HUES48 (cell line): Measurements from ENCODE around the gene A2M.

Experiments
- H3K27ac ChIP-seq: one replicate; pipeline ENCODE4 v1.7.0; 2013; ENCODE audit warnings: low read depth, low read length, inconsistent platforms
- H3K27me3 ChIP-seq: 2 replicates; pipeline ENCODE4 v1.6.1; 2013; ENCODE audit warnings: mild to moderate bottlenecking, low read length; ENCODE audit not compliant: control insufficient read depth, insufficient read depth
- H3K36me3 ChIP-seq: 2 replicates; pipeline ENCODE4 v1.6.1; 2013; ENCODE audit warnings: low read length; ENCODE audit not compliant: control insufficient read depth, insufficient read depth
- H3K4me1 ChIP-seq: 2 replicates; pipeline ENCODE4 v1.6.1; 2013; ENCODE audit warnings: mild to moderate bottlenecking, low read length; ENCODE audit not compliant: control insufficient read depth, insufficient read depth
- H3K4me3 ChIP-seq: 2 replicates; pipeline ENCODE4 v1.5.1; 2013; ENCODE audit warnings: mild to moderate bottlenecking, low read depth, low read length
- H3K9ac ChIP-seq: 2 replicates; pipeline ENCODE4 v1.6.1; 2013; ENCODE audit warnings: mild to moderate bottlenecking, low read depth, low read length, moderate library complexity
- H3K9me3 ChIP-seq: 2 replicates; pipeline ENCODE4 v1.6.1; 2013; ENCODE audit warnings: low read length; ENCODE audit not compliant: control insufficient read depth, insufficient read depth

The A2M gene

DNA sequence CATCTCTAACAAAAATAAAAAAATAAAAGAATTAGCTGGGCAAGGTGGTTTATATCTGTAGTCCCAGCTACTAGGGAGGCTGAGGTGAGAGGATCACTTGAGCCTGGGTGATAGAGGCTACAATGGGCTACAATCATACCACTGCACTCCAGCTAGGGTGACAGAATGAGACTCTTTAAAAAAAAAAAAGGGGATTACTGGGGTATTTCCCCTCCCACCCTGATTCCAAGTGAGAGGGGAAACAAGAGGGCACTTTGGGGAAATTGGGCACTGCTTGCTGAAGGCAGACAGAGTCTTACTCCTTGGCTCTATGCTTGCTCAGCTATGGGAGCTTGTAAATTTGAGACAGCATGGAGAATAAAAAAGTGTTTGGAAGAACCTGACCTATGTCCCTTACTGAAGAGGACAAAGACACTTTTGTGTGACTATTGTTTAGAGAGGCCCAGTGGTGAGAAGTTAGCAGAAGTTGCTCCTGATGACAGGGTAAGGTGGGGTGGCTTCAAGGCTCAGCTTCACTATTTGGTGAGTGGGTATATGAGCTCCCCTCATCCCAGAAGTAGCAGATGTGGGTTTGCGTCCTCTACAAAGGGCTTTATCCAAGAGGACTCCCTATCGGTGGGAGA is 82.3 kb downstream of the A2M start:
- Histone ChIP-seq H3K4me3 (no peak overlapping the region), H3K9ac (no peak overlapping the region), H3K9me3 (no peaks in the 10 kb centered on the region), H3K4me1 (peaks cover 6% of the 10 kb centered on the region; the same call in 1 of the 2 replicates), H3K27ac (no peak overlapping the region), H3K27me3 (no peaks in the 10 kb centered on the region), H3K36me3 (no peaks in the 10 kb centered on the region)

DNA sequence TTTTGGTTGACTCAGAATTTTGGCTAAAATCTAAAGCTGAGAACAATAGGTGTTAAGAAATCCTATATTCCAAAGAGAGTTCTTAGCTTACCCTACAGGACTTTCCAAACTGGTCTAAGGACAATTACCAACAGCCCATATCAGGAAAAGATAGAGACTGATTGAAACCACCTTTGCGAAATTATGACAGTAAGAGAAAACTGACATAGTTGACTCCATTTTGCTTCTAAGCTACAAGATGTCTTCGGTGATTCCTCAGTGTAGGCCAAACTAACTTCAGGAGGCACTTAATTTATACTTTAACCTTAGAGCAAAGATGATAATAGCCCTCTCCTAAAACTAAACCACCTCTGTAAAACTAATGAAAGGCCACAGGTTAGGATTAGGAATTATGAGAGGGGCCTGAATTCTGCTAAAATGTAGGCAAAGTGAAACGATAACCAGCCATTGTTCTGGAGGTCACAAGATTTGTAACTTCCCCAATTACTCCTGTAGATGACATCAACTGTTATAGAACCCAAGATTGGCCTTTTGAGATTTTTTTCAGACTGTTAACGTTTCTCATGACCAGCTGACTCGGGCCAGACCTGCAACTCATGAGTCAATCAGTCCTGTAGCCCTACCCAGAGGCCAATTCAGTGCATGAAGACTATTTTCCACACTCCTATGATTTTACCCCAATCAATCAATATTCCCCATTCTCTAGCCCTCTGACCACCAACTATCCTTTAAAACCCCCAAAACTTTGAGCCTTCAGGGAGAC is 83.3 kb downstream of the A2M start:
- no peak overlapping the region for H3K9ac ChIP-seq
- no peaks in the 10 kb centered on the region for H3K27me3 ChIP-seq
- no peaks in the 10 kb centered on the region for H3K9me3 ChIP-seq
- no peak overlapping the region for H3K27ac ChIP-seq
- H3K4me3 ChIP-seq, result no peak overlapping the region
- no peaks in the 10 kb centered on the region for H3K36me3 ChIP-seq
- peaks cover 6% of the 10 kb centered on the region; the same call in 1 of the 2 replicates for H3K4me1 ChIP-seq

- Histone ChIP-seq H3K27me3 (no peaks in the 10 kb centered on the region), H3K9ac (no peak overlapping the region), H3K9me3 (no peaks in the 10 kb centered on the region), H3K4me3 (no peak overlapping the region), H3K4me1 (peaks cover 6% of the 10 kb centered on the region; the same call in 1 of the 2 replicates), H3K36me3 (no peaks in the 10 kb centered on the region), H3K27ac (peak overlapping the region; percentile 8)
Observed at GRCh38 chr12:9030776-9031175, 84.9 kb downstream of the A2M start.

DNA sequence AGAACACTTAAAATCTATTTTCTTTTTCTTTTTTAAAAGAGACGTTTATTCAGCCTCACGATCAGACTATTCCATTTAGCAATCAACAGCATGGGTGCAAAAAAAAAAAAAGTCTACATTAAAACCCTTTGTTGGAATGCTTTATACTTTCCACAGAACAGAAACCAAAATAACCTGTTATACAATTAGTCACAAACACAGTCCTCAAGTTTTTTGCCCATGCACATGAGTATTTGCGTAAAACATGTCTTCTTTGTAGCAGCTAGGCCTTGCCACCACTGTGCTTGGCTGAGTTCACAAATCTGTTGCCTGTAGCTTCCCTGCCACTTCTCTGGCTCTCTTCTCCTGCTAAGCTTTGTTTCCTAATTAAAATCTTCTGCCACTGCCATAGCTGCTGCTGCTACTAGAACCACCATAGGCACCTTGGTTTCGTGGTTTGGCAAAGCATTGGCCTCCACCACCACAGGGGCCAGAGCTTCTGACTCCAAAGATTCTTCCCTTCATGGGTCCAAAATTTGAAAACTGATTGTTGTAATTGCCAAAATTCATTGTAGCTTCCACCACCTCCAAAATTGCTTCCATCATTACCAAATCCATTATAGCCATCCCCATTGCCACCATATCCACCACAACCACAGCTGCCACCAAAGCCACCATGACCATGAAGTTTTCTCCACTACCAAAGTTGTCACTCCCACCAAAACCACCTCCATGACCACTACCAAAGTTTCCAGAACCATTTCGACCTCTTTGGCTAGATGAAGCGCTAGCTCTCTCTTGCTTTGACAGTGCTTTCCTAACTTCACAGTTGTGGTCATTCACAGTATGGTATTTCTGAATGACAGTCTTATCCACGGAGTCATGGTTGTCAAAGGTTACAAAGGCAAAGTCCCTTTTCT is 88.3 kb downstream of the A2M start:
- Histone ChIP-seq H3K9ac (no peak overlapping the region), H3K27me3 (no peaks in the 10 kb centered on the region), H3K9me3 (no peaks in the 10 kb centered on the region), H3K27ac (no peak overlapping the region), H3K36me3 (no peaks in the 10 kb centered on the region), H3K4me1 (peaks cover 6% of the 10 kb centered on the region; the same call in 1 of the 2 replicates), H3K4me3 (no peak overlapping the region)

GRCh38 chr12:9024512-9024911 is 91.2 kb downstream of the A2M start:
- Histone ChIP-seq H3K9ac (no peak overlapping the region), H3K4me1 (no peaks in the 10 kb centered on the region), H3K9me3 (no peaks in the 10 kb centered on the region), H3K36me3 (no peaks in the 10 kb centered on the region), H3K4me3 (no peak overlapping the region), H3K27me3 (no peaks in the 10 kb centered on the region), H3K27ac (no peak overlapping the region)

DNA sequence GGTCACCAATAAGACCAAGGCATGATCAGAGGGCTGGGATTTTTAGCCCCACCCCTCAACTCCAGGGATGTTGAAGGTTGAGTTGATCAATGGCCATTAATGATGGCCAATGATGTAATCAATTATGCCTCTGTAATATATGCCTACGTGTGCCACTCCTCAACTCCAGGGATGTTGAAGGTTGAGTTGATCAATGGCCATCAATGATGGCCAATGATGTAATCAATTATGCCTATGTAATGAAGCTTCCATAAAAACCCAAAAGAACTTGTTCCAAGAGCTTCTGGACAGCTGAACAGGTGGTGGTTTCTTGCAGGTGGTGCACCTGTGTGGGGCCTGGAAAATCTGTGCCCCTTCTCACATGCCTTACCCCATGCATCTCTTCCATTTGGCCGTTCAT is 93.1 kb downstream of the A2M start:
- H3K27ac ChIP-seq, result no peak overlapping the region
- H3K4me1 ChIP-seq, result no peaks in the 10 kb centered on the region
- no peak overlapping the region for H3K4me3 ChIP-seq
- peaks cover 3% of the 10 kb centered on the region; the same call in 1 of the 2 replicates for H3K9me3 ChIP-seq
- H3K9ac ChIP-seq, result no peak overlapping the region
- no peaks in the 10 kb centered on the region for H3K27me3 ChIP-seq
- no peaks in the 10 kb centered on the region for H3K36me3 ChIP-seq
